NCI-H82 treated with DMSO at 0.1 percent for 48 hours (cell line): ENCODE data around the gene KLK5.
"Not testable (repeated sequence)": the region's sequence is repeated elsewhere in the genome, so short reads cannot be mapped to it uniquely, and the experiment has no call there.

ENCODE experiments used
- DNase-seq: peaks from one replicate; lab custom pipeline; 2025; ENCODE audit not compliant: unreplicated experiment; lab: John Stamatoyannopoulos, UW

The KLK5 gene

GRCh38 chr19:50952910-50953309, at the start of gene KLK5:
TSS of gene KLK5 (minus strand) at chr19:50953038. CDS start at chr19:50952657, 381 bp downstream.
- DNase-seq, result no peak

GRCh38 chr19:51002089-51002532, 49.3 kb upstream of the KLK5 start:
- DNase-seq, result no peak

- no peak for DNase-seq
These were observed 48.7 kb upstream of the KLK5 start, which contains the start of gene KLK8 for GRCh38 chr19:51001515-51001914. TSS of gene KLK8 (minus strand) at chr19:51001604. CDS start at chr19:51001167, 437 bp downstream.

DNA sequence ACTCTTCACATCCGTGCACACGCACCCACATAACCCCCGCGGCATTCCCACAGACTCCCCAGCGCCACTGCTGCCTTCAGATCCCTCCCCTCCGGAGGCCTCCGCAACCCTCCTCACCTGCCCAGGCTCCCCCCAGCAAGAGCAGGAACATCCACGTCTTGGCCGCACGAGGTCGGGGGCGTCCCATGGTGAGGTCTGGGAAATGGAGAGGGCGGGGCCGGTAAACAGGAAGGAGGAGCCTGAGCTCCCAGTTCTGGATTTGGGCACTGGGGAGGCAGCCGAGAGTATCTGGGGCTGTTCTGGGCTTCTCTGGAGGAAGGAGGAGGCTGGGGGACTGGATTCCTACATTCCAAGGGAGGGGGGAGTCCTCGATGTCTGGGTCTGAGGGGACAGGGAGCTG, 48.1 kb upstream of the KLK5 start:
- no peak for DNase-seq

DNA sequence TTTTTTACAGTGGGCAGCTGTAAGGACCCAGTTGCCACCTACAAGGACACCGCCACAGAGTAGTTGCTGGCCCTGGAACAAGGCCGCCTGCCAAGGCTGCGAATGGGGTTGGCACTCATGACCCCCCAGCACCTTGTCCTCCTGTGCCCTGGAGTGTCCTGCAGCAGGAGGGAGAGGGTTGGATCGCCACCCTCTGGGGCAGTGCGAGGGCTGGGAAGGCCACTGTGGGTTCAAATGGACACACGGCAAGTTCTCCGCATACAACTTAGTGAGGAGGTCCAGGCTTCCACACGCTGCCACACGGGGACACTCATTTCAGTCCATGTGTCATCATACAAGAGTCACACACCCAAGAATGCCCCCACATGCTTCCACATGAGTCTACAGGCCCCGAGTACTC, 47.6 kb upstream of the KLK5 start:
- no peak for DNase-seq

DNA sequence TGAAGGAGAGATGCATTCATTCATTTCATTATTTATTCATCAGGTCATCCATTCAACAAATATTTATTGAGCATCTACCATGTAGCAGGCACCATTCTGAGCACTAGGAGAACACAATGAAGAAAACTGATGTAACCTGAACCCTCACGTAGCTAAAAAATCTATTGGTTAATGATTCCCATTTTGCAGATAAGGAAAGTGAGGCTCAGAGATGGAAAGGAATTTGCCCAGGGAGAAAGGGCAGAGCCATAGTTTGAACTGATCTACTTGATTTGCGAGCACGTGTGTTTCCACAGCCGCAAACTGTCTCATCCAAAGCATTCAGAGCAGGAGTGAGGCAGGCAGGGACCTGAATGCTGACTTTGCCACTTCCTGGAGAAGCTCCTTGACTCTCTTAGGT, 45.8 kb upstream of the KLK5 start:
- no peak for DNase-seq

DNA sequence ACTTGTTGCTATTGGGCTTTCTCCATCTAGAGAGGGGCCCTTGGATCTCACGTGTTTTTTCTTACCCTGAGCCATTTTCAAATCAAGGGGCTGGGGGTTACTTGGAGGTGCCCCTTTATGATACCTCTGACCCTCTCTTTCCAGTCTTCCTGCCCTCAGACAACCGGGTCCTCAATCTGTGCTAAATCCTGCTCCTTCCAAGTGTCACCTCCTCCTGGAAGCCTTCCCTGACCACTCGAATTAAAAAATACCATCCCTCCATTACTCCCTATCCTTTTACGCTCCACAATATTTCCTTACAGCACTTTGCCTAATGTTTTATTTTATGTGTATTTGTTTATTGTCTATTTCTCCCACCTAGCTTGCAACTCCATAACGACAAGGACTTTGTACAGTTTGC, 45.2 kb upstream of the KLK5 start:
- no peak for DNase-seq

DNA sequence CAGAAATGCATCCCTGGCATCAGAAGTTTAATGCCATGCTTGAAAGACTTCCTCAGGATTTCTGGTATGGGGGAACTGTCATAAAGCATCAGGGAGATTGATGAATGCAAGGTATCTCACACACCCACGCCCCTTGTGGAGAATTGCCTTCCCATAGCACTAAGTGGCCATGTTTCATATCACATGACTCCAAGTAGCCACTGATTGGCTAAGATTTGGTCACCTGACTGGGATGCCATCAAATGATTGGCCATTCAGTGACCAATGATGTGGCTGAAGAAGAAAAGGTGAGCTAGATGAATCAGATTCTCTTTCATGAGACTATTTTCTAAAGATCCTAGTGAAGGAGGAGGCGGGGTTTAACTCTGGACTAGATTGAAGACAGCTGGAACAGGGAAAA, 41.3 kb upstream of the KLK5 start:
- no peak for DNase-seq

- no peak for DNase-seq
These were observed 39.8 kb upstream of the KLK5 start for GRCh38 chr19:50992666-50993035.

GRCh38 chr19:50984416-50984815, 31.6 kb upstream of the KLK5 start:
- not testable (repeated sequence) for DNase-seq

DNA sequence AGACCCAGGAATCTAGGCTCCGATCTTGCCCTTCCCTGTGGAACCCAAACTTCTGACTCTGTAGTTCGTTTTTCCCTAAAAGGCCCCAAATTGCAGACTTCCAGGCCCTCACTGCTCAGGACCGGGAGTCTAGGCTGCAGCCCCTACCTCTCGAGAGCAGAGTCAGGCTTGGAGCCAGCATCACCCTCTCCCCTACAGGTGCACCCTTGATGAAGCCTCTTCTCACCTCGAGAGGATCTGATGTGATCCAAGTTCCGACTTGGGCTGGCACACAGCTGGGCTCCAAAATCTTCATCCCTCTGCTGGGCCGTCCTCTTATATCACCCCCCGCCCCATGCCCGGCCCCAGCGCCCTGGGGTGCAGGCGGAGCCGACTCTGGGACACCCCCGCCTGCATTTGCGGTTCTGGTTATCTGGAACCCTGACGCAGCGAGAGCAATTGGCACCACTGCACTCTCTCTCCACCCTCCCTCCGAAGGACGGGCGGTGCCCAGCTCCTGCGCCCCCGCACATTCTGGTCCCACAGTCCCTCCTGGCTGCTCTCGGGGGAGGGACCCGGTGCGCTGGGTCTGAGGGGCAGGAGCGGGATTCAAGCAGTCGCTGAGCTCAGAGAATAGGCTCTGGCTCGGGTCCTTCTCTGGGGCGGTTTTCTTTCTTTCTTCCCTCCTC, 30.9 kb upstream of the KLK5 start, which contains the start of gene KLK7:
Gene KLK7 (minus strand): TSS at position 293 of the 668 bp plus-strand sequence. CDS start 1,518 bp downstream, outside the sequence.
- DNase-seq, result no peak

GRCh38 chr19:50982186-50982585, 29.3 kb upstream of the KLK5 start:
- DNase-seq, result no peak

GRCh38 chr19:50981587-50982146, 28.8 kb upstream of the KLK5 start:
- DNase-seq, result no peak

DNA sequence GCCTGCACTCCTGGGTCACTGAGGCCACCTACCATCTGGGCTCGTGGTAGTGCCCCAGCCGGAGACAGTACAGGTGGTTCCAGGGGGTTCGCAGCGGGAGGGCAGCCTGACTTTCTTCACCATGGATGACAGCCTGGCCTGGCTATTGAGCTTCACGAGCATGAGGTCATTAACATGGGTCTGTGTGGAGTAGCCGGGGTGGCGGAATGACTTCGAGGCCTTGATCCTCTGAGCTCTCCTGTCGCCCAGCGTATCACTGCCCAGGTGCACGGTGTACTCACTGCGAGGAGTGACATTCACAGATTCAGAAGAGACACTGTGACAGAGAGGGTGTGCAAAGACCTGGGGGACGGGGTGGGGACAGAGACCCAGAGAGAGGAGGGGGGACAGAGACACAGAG, 27.4 kb upstream of the KLK5 start:
- no peak for DNase-seq

- DNase-seq, result no peak
These were observed 26.9 kb upstream of the KLK5 start for GRCh38 chr19:50979758-50980157.

DNA sequence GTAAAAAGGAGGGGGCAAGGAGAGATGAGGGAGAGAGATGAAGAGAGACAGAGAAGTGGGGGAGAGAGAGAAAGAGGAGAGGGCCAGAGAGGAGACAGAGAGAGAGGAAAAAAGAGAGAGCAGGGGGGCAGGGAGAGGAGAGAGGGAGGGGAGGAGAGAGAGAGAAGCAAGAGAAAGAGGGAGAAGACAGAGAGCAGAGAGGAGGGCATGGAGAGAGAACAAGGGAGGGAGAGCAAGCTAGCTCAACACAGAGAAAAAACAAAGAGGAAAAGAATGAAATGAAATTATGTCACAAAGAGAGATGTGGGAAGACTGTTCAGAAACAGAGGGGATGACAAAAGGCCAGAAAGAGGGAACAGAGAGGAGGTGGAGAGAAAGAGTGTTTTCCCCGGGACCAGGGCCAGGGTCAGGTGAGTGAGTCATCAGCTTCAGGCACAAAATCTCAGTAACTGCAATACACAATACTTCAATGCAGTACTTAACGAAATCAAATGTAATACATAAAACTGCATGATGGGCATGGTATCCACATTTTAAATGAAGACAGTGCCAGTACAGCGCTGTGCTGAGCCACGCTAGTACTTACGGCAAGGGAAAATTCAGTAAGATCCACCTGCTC, 26.0 kb upstream of the KLK5 start:
- no peak for DNase-seq

DNA sequence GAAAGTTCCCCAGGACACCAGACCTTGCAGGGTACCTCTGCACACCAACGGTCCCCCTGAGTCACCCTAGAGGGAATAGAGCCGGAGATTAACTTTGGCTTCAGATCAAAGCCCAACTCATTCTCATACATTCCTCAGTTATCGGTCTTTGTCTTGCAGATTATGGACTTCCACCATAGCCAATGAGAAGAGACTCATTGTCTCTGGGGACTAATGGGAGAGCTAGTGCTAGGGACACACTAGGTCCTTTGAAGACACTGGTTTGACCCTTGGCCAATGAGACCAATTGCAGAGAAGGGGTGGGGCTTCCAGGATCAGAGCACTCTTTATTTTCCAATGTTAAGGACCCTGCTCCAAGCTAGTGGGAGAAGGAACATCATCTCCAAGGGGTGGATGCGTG, 24.8 kb upstream of the KLK5 start:
- DNase-seq, result no peak

GRCh38 chr19:50975766-50976165, 22.9 kb upstream of the KLK5 start:
- DNase-seq, result no peak

GRCh38 chr19:50974702-50975556, 22.1 kb upstream of the KLK5 start:
- DNase-seq, result no peak

GRCh38 chr19:50972795-50973376, 20.0 kb upstream of the KLK5 start:
- DNase-seq, result no peak

GRCh38 chr19:50969810-50970209, 17.0 kb upstream of the KLK5 start:
- not testable (repeated sequence) for DNase-seq
